WTC11 (cell line): ENCODE measurements around the gene UBASH3A. TPM values are rescaled to one million over a fixed set of nuclear protein-coding genes. Genes with fewer than 3 reads are reported as not detected.

Source experiments
- ATAC-seq: fragments of 200-7000 bp; cut with Tn5 transposase; 2 replicates; pipeline ENCODE4 v1.10.0; 2021; ENCODE audit warnings: mild to moderate bottlenecking, moderate library complexity
- CTCF ChIA-PET: fragments of 300-600 bp; sonication (Branson Sonifier 250); formaldehyde crosslinking; loops from one replicate; lab custom pipeline; 2021; ENCODE audit warnings: antibody characterized with exemption; lab: Charles Lee
- POLR2A ChIA-PET: fragments of 350-600 bp; sonication (Branson Sonifier 250); formaldehyde crosslinking; loops from one replicate; lab custom pipeline; 2021; ENCODE audit warnings: antibody characterized with exemption; lab: Charles Lee
- DNase-seq: peaks from one replicate; pipeline ENCODE4 v3.0.0; 2021; ENCODE audit warnings: low spot score
- H3K27ac Mint-ChIP-seq: 2 replicates; pipeline ENCODE4 v1.8.0; 2021; ENCODE audit warnings: mixed read lengths
- H3K27me3 Mint-ChIP-seq: 2 replicates; pipeline ENCODE4 v1.8.0; 2021; ENCODE audit warnings: low read depth, mild to moderate bottlenecking, moderate library complexity, mixed read lengths
- H3K36me3 Mint-ChIP-seq: 2 replicates; pipeline ENCODE4 v1.8.0; 2021; ENCODE audit warnings: mixed read lengths
- H3K4me1 Mint-ChIP-seq: 2 replicates; pipeline ENCODE4 v1.8.0; 2022; ENCODE audit warnings: mixed read lengths
- H3K4me3 Mint-ChIP-seq: 2 replicates; pipeline ENCODE4 v1.8.0; 2021; ENCODE audit warnings: mild to moderate bottlenecking, moderate library complexity, mixed read lengths
- H3K9me3 Mint-ChIP-seq: 2 replicates; pipeline ENCODE4 v1.8.0; 2021; ENCODE audit warnings: mixed read lengths
- AR ChIP-seq: fragments of 250-450 bp; sonication (Bioruptor Pico); IDR thresholded peaks from 2 replicates; pipeline ENCODE4 v1.9.0; 2021; ENCODE audit warnings: mild to moderate bottlenecking
- ATF3 ChIP-seq: sonication (generic); formaldehyde crosslinking; conservative IDR thresholded peaks from 2 replicates; pipeline ENCODE4 v1.8.1; 2022; ENCODE audit warnings: mild to moderate bottlenecking, missing genetic modification reagents
- CREB1 ChIP-seq: sonication (generic); formaldehyde crosslinking; IDR thresholded peaks from 2 replicates; pipeline ENCODE4 v1.8.0; 2023; ENCODE audit warnings: mild to moderate bottlenecking, missing genetic modification reagents
- ELF4 ChIP-seq: sonication (generic); formaldehyde crosslinking; IDR thresholded peaks from 2 replicates; pipeline ENCODE4 v1.8.1; 2022; ENCODE audit warnings: low read depth, mild to moderate bottlenecking, moderate library complexity, missing genetic modification reagents
- HMGXB4 ChIP-seq: sonication (generic); formaldehyde crosslinking; IDR thresholded peaks from 2 replicates; pipeline ENCODE4 v1.8.1; 2023; ENCODE audit warnings: mild to moderate bottlenecking, moderate library complexity, missing genetic modification reagents
- MLX ChIP-seq: sonication (generic); formaldehyde crosslinking; IDR thresholded peaks from 2 replicates; pipeline ENCODE4 v1.8.1; 2023; ENCODE audit warnings: mild to moderate bottlenecking, missing genetic modification reagents, moderate library complexity
- MXD4 ChIP-seq: fragments of 250-450 bp; sonication (Bioruptor Pico); IDR thresholded peaks from 2 replicates; pipeline ENCODE4 v1.8.0; 2021; ENCODE audit warnings: mild to moderate bottlenecking, moderate library complexity, borderline replicate concordance
- PRDM15 ChIP-seq: sonication (generic); formaldehyde crosslinking; IDR thresholded peaks from 2 replicates; pipeline ENCODE4 v1.8.0; 2022; ENCODE audit warnings: missing genetic modification reagents
- USF1 ChIP-seq: sonication (generic); formaldehyde crosslinking; IDR thresholded peaks from 2 replicates; pipeline ENCODE4 v1.8.0; 2022; ENCODE audit warnings: mild to moderate bottlenecking, missing genetic modification reagents
- USF2 ChIP-seq: sonication (generic); formaldehyde crosslinking; IDR thresholded peaks from 2 replicates; pipeline ENCODE4 v1.8.1; 2023; ENCODE audit warnings: mild to moderate bottlenecking, missing genetic modification reagents, moderate library complexity
- ZNF281 ChIP-seq: sonication (generic); formaldehyde crosslinking; IDR thresholded peaks from 2 replicates; pipeline ENCODE4 v1.8.0; 2023; ENCODE audit warnings: mild to moderate bottlenecking, missing genetic modification reagents
- ZNF396 ChIP-seq: fragments of 250-450 bp; sonication (Bioruptor Pico); IDR thresholded peaks from 2 replicates; pipeline ENCODE4 v1.8.0; 2021; ENCODE audit warnings: mild to moderate bottlenecking, moderate library complexity, borderline replicate concordance
- ZNF671 ChIP-seq: fragments of 250-450 bp; sonication (Bioruptor Pico); IDR thresholded peaks from 2 replicates; pipeline ENCODE4 v1.8.0; 2021; ENCODE audit warnings: mild to moderate bottlenecking
- total RNA-seq: library from RNA; stranded (reverse); gene quantifications from 3 replicates; pipeline ENCODE4 v1.2.3, GENCODE V29; 2021

The UBASH3A gene
- total RNA-seq, 1 experiment from 2014 or later: not detected

- no peak for TF ChIP-seq HMGXB4 (CRISPR knock-in tag)
- TF ChIP-seq ZNF396 (CRISPR knock-in tag): no peak
- no peak for TF ChIP-seq CREB1
- no peak for TF ChIP-seq ZNF671 (CRISPR knock-in tag)
- no peak for TF ChIP-seq ZNF281 (CRISPR knock-in tag)
- no peak for TF ChIP-seq MXD4
- TF ChIP-seq USF1 (CRISPR knock-in tag): no peak
- no peak for TF ChIP-seq MLX
- no peak for TF ChIP-seq USF2 (CRISPR knock-in tag)
- TF ChIP-seq ELF4 (CRISPR knock-in tag): no peak
- TF ChIP-seq ATF3: no peak
Observed at GRCh38 chr21:42413500-42413899, 9.8 kb downstream of the UBASH3A start (continued).

GRCh38 chr21:42414066-42414465 lies 10.4 kb downstream of the UBASH3A start:
- Mint-ChIP-seq H3K9me3 (no peaks in the 10 kb centered on the region), H3K4me3 (no peak overlapping the region), H3K4me1 (0 out of 2 replicates have a peak, but pooled peaks cover 2% of the 10 kb centered on the region), H3K36me3 (no peaks in the 10 kb centered on the region), H3K27me3 (no peaks in the 10 kb centered on the region), H3K27ac (no peak overlapping the region)
- CTCF ChIA-PET: no interaction called here
- ATAC-seq: no peak
- no peak for TF ChIP-seq PRDM15 (CRISPR knock-in tag)
- no peak for TF ChIP-seq AR
- DNase-seq: no peak
- POLR2A ChIA-PET: no interaction called here
